Hepatocyte (in vitro differentiated cells): ENCODE results near the gene CLRN2.

Source experiments
- CTCF ChIP-seq: fragments of 200-600 bp; sonication (generic); IDR thresholded peaks from 2 replicates; pipeline ENCODE4 v1.5.1; 2016; ENCODE audit warnings: antibody characterized with exemption, mild to moderate bottlenecking; ENCODE audit not compliant: poor library complexity
- EZH2 ChIP-seq: fragments of 200-600 bp; sonication (generic); IDR thresholded peaks from 2 replicates; pipeline ENCODE4 v1.6.1; 2016; ENCODE audit warnings: antibody characterized with exemption, mild to moderate bottlenecking, borderline replicate concordance
- EZH2phosphoT487 ChIP-seq: fragments of 200-600 bp; sonication (generic); IDR thresholded peaks from one replicate; pipeline ENCODE4 v1.6.1; 2018; ENCODE audit warnings: antibody characterized with exemption, mild to moderate bottlenecking, low read depth, moderate library complexity; ENCODE audit not compliant: unreplicated experiment, severe bottlenecking

GRCh38 chr4:17565846-17566245, 50.9 kb downstream of the CLRN2 start:
- TF ChIP-seq CTCF: no peak
- TF ChIP-seq EZH2phosphoT487: no peak
- TF ChIP-seq EZH2: no peak
